Measurements from ENCODE around the gene PGAP2.

The PGAP2 gene

DNA sequence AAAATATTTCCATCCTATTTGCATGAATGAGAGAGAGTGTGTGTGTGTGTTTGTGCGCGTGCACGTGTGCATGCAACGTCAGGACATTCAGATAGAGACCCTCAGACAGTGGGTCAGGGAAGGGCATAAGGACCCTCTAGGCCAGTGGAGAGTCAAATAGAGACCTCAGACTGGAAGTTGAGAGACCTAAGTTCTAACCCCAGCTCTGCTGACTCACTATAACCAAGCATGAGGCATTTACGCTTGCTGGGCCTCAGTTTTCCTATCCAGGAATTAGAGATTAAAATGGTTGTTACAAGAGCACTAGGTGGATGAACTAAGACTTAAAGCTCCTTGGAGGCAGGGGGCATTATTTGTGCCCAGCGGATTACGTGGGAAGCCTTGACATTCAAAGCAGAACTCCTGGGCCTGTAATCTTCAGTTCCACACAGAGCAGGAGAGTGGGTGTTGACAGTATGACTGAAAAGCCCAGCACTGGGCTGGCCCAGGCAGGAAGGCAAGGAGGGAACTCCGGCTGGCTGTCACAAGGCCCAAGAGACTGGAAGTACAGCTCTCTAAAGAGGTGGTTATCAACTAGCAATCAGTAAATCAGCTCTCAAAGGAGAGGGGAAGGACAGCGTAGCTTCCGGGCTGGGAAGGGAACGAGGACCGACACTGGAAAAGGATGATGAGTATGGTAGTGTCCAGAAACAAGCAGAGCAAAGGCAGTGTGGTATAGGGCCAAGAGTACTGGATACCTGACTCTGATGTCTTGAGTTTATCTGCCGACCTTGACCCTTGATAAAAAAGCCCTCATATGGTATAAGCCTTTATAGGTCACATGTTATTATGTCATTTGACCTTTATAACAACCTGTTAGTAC, 23.2 kb downstream of the PGAP2 start:
- no peak for DNase-seq (ENCODE audit: low read depth in 1 of 2, low spot score in 1 of 2)

DNA sequence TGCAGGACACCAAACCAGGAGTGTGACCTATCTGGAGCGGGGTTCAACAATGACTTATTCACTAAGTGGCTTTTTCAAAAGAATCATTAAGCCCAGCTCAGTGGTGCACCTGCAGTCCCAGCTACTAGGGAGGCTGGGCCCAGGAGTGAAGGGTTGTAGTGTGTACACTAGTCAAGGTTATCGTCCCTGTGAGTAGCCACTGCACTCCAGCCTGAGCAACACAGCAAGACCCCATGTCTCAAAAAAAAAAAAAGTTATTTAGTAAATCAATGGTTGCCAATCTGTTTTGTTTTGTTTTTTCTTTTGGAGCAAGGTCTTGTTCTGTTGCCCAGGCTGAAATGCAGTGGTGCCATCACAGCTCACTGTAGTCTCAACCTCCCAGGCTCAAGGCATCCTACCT, 24.5 kb downstream of the PGAP2 start:
- DNase-seq (ENCODE audit: low read depth in 1 of 2, low spot score in 1 of 2) = no peak

DNA sequence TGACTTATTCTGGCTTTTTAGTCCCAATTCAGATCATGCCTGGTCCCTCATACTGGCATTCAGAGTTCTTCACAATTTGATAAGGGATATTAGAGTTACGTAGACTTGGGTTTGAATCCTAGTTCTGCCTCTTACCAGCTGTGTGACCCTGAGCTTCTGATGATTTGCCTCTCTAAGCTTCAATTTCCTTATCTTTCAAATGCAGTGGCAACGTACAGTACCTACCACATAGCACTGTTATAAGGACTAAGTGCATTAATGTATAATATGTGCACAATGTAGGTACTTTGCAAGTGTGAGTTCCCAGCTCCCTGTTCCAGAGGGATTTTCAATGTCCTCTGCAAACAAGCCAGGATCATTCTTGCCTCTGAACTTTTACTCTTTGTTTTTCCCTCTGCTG, 25.1 kb downstream of the PGAP2 start:
- no peak for DNase-seq (ENCODE audit: low read depth in 1 of 2, low spot score in 1 of 2)

DNA sequence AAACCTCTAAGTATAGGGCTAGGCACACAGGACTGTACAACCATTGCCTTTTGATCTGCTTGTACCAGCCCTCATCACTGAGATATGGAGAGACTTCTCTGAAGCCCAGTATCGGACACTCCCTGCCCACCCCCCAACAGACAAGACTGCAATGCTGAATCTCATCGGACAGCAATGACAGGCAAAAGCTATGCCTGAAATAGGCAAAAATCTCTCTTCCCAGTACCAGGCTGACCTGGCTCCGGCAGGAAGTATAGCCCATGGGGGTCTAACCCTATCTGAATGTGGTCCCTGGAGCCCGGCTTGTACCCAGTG, 25.9 kb downstream of the PGAP2 start:
- DNase-seq (ENCODE audit: low read depth in 1 of 2, low spot score in 1 of 2) = no peak

DNA sequence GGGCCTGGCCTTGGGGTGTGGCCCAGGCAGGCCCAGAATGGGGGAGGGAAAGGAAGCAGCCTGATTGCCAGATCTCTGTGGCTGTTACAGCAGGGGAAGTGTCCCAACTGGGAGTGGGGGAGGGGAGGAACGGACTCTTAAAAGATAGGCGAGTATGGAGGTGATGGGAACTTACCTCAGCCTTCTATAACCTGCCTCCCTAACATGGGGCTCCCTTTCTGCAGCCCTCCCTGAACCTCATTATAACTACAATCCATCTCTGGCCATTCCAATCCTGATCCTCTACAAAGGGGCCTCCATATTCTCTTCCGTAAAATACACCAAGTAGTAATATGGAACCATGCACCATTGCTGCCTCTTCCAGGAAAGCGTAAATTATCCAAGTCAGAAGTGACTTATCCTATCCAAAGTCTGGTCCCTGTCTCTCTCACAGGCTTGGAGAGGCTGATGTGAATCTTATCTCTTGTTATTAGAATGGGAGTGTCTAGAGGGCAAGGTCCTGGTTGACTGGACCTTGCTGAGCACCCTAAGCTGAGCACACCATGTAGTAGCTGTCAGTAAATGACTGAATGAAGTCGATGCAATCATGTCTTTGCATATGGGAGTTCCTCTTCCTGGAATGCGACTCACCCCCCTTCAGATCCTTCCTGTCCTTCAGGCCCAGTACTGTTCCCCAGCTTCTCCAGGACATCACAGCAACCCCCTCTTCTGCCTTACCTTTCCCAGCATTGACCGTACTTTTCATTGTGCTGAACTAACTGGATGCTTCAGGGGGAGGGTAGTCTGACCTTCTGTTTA, 26.5 kb downstream of the PGAP2 start:
- DNase-seq (ENCODE audit: low read depth in 1 of 2, low spot score in 1 of 2) = no peak

DNA sequence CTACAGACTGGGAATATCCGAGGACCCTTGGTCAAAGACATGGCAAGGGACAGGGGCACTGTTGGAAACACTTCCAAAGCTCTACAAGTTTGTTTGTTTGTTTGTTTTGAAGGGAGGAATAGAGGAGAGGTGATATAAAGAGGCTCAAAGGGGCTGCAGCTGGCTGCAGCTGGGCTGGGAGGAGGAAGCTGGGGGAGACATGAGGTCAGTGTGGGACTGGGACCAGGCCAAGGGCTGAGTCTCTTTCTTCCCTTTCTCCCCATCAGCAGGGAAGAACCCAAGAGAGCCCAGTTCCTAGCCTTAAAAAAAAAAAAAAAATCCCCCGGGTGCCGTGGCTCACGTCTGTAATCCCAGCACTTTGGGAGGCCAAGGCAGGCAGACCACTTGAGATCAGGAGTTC, 27.4 kb downstream of the PGAP2 start:
- DNase-seq (ENCODE audit: low read depth in 1 of 2, low spot score in 1 of 2) = no peak

DNA sequence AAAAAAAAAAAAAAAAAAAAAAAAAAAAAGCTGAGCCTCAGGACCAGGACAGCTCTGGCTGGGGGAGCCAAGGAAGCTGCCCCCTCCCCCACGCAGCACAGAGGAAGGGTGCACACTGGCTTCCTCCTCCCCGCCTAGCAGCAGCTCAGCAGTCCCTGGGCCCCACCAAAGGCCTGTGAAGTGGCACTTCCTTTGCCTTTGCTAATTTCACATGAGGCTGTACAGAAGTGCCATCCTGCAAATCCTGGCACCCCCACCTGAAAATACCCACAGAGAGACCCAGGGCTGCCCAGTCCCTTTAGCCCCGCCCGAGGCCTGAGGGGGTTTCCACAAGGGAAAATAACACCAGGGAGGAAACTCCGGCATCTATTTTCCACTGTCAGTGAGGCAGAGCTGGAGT, 28.5 kb downstream of the PGAP2 start:
- no peak for DNase-seq (ENCODE audit: low read depth in 1 of 2, low spot score in 1 of 2)

DNA sequence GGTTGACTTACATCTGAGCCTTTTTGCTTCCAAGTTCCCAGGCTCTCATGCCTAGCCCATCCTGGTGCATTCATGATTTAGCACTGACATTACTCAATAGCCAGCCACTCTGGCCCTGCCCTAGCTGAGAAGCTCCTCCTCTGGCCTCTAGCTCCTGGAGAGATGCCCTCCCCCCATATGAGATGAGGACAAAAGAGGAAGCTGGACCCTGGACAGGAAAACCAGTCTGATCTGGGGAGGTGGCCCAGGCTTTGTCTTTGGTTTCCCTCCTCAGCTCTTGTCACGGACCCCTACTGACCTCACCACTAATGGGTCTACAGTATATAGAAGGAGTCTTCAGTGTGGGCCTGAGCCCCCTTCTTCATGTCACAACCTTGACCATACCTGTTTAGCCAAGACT, 29.4 kb downstream of the PGAP2 start:
- DNase-seq (ENCODE audit: low read depth in 1 of 2, low spot score in 1 of 2) = no peak

DNA sequence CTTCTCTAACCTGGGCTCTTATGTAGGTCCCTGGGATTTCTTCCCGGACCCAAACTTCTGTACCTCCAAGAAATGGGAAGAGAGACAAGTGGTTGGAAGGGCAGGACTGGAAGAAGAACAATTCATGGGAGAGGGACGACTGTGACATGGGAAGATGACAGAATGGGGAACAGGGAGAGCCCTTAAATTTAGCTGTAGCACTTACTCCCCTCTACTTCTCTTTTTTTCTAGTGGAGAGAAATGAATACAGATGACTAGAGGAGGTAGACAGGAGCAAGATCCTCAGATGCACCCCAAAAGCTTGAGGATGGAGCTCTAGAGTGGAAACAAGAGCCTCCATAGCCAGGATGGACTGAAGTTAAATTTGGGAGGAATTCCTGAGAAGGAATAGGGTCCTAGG, 30.1 kb downstream of the PGAP2 start:
- no peak for DNase-seq (ENCODE audit: low read depth in 1 of 2, low spot score in 1 of 2)

DNA sequence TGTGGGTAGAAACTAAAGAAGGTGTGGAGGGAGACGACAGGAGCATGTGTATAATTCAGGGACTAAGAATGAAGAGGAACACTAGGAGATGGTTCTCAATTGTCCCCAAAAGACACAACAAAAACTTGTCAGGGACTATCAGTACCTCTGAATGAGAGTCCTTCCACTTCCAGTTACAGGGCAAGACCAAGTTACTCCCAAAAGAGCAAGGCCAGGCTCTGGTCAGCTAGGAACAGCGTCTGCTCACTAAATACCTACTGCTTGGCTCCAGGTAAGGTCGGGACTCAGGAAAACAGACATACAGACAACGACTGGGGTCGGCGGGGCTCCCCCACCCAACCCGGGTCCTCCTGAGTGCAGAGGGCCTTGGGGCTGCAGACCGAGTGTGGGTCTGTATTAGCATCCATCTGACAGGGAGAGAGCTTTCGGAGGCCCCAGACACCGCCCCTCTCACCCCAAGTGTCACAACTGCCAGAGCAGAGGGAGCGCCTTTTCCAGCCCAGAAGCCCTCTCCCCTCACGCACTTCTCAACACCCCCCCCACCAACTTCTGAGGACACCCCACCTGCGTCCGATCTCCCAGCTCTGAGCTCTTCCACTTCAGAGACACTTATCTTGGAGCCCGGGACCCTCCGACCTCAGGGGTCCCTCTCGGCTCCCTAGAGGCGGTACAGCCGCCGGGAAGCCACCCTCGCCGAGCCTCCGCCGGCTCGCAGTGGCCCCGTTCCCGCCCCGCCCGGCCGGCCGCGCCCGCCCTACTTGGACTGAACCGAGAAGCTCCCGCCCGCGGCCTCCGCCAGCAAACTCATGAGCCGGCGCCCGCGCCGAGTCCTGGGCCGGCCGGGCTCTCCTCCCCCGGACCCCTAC, 31.9 kb downstream of the PGAP2 start:
- DNase-seq (ENCODE audit: low read depth in 1 of 2, low spot score in 1 of 2) = peak in 1 of 2 donors; percentile 51

DNA sequence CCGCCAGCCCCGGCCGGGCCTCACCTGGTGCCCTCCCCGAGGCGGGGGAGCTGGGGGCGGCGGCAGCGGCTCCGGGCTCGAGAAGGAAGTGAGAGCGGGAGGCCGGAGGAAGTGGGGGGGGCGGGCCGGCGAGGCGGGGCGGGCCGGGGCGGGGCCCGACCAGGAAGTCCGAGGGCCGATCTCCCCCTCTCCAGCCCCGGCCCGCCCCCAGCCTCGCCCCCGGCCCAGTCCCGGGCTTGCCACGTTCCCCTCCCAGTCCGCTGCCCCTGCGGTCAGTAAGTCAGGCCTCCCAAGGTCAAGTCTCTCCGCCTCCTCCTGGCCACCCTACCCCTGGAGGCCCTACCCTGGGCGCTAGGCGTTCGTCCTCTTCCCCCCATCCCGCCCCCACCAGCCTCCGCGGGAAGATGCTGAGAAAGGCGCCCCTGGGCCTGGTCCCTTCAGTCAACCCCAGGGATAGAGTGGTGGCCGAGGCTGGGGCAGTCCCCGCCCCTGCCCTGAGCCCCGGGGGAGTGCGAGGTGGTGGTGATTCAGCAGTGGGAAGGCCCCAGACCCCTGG, 32.6 kb downstream of the PGAP2 start, which contains the start of gene RHOG:
Gene RHOG, minus strand, starts transcription at position 90 of the 556 bp plus-strand sequence. CDS start 12,821 bp downstream, outside the sequence.
- peak in 1 of 2 donors; percentile 87 for DNase-seq (ENCODE audit: low read depth in 1 of 2, low spot score in 1 of 2)

DNA sequence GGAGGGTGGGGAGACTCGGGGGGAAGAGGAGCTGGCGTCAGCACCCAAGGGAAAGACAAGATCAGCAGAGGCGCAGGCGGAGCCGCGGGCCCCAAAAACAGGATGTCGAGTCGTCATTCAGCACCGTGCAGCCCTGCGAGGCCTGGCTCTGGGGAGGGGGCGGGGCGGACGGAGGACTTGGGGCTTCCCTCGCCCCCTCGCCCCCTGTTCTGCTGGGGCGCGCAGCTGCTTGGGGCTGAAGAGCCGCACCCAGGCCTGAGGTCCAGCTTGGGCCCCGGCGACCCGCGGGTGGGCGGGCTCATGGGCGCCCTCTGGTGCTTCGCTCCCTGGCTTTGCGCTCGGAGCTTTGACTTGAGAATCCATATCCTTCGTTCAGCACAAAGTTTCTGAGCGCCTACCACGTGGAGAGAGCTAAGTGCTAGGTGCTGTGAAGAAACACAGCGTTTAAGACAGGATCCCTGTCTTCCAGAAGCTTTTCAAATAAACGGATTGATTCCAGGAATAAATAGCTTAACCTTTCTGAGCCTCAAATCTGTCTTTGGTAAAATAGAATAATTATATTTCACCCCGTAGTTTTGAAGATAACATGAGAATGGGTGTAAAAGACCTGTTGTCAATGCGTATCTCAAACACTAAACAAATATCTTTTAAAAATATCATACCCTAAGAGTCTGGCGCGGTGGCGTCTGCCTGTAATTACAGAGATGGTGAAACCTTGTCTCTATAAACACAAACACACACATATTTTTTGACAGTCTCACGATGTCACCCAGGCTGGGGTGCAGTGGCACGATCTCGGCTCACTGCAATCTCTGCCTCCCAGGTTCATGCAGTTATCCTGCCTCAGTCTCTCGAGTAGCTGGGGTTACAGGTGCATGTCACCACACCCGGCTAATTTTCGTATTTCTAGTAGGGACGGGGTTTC, 33.3 kb downstream of the PGAP2 start:
- peak in 1 of 2 donors; percentile 91 for DNase-seq (ENCODE audit: low read depth in 1 of 2, low spot score in 1 of 2)

DNA sequence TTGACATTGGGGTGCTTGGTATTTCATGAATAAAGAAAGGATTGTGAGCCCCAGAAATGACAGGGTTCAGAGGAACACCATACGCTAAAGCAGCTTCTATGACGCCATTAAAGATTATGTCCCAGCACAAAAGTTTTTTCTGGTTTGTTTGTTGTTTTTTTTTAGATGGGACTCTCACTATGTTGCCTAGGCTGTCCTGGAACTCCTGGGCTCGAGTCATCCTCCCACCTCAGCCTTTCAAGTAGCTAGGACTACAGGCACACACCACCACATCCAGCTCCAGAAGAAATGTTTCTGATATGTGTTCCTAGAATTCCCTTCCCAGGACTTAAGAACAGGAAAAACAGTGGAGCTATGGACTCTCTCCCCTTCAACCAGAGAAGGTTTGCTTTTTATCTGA, 35.0 kb downstream of the PGAP2 start:
- DNase-seq (ENCODE audit: low read depth in 1 of 2, low spot score in 1 of 2) = no peak

DNA sequence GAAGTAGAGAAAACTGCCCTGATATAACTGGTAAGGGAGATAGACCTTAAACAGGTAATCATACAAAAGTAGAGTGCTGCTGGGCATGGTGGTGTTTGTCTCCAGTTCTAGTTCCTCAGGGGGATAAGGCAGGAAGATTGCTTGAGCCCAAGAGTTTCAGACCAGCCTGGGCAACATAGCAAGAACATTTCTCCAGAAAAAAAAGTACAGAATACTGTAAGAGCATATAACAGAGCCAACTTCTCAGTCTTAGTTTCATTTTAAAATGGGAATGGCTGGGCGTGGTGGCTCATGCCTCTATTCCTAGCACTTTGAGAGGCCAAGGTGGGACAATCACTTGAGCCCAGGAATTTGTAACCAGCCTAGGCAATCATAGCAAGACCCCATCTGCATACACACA, 36.9 kb downstream of the PGAP2 start:
- DNase-seq (ENCODE audit: low read depth in 1 of 2, low spot score in 1 of 2) = no peak

DNA sequence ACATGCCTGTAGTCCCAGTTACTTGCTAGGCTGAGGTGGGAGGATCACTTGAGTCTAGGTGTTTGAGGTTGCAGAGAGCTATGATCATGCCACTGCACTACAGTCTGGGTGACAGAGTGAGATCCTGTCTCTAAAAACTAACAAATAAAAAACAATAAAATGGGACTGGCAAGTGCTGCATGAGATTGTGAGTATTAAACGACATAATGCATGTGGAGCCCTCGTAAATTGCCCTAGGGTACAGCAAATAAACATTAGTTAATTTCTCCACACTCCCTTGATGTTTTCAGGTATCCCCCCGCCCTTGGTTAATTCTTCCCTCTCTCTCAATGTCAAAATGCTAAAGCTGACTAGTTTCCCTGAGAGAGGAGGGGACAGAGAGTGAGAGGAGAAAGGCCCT, 37.3 kb downstream of the PGAP2 start:
- no peak for DNase-seq (ENCODE audit: low read depth in 1 of 2, low spot score in 1 of 2)

DNA sequence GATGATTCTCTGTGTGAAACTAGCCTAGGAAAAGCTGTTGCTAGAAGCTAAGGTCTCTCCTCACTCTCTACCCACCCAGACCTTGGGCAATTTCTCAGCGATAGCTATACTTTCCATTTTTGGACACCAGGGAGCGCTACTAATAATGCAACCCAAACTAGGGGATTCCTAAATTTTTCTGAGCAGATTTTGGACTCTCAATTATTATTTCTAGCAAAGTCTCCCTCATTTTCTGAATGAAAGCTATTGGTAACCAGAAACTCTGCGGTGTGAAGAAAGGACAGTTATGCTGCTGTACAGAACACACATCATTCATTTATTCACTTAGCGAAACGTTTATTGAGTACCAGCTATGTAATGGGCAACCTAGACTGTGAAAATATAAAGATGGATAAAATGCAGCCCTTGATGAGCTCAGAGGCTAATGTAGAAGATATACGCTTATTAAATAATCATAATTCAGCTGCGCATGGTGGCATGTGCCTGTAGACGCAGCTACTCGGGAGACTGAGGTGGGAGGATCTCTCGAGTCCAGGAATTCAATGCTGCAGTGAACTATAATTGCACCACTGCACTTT, 41.0 kb downstream of the PGAP2 start:
- DNase-seq (ENCODE audit: low read depth in 1 of 2, low spot score in 1 of 2) = peak in 1 of 2 donors; percentile 61

DNA sequence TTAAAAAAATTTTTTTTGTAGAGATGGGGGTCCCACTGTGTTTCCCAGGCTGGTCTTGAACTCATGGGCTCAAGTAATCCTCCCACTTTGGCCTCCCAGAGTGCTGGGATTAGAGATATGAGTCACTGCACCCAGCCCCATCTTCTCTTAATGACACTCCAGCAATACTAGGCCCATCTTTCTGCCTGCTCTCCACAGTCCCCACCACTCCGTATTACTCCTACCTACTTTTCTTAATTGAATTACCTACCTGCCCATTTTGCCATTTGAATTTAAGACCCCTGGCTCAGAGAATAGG, 45.1 kb downstream of the PGAP2 start:
- DNase-seq (ENCODE audit: low read depth in 1 of 2, low spot score in 1 of 2) = no peak

DNA sequence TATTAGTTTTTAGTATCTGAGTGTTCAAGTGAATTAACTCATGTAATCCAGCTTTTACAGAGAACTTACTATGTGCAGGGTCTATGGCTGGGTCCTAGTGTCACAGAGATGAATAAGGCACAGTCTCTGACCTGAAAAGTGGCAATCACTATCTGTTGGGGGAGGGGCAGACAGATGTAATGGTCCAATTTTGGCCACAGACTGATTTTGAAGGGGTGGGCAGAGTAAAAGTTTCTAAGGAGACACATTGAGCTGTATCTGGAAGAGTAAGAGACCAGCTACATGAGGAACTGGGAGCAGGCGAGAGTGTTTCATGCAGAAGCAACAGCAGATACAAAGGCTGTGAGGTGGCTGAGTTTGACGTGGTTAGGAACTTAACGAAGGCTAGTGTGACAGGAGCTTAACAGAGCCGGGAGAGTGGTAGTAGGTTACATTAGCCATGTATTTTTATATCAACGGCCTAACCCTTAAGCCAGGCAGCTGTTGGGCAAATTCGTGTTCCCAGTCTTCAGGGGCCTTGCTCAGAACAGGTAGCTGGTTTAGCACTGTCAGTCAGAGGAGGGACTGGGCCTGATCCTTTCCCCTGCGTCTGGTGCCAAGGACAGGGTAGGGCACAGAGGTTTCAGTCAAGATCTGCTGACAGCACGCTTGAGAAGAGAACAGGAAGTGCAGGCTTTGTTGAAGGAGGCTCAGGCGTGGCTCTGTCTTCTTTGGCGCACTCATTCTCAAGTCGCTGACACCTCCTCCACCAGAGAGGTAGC, 45.7 kb downstream of the PGAP2 start:
- DNase-seq (ENCODE audit: low read depth in 1 of 2, low spot score in 1 of 2) = peak; percentile 44 to 60

DNA sequence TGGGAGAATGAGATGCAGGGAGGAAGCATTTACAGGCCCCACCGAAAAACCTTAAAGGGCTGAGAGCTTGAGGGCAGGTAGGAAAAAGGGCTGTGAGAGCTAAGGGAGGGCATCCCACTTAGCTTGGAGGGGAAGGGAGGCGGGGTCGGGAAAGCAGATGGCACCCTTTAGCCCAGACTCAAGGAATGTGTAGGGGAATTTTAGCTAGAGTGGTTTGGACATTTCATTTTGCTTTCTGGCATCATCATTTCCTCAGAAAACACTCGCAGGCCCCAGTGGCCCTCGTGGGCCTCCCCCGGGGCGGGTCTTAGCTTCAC, 46.3 kb downstream of the PGAP2 start:
- DNase-seq (ENCODE audit: low read depth in 1 of 2, low spot score in 1 of 2) = no peak
